GM18519 (cell line): ENCODE data around the gene KRTAP2-1.
"Not testable (repeated sequence)": the region's sequence is repeated elsewhere in the genome, so short reads cannot be mapped to it uniquely, and the experiment has no call there.

Experiments used
- ATAC-seq: cut with Tn5 transposase; IDR thresholded peaks from one replicate; pipeline ENCODE4 v1.9.1; 2021; ENCODE audit warnings: mild to moderate bottlenecking, moderate library complexity; ENCODE audit not compliant: unreplicated experiment, low FRiP score

Gene KRTAP2-1

GRCh38 chr17:41046735-41047465 lies at the start of gene KRTAP2-1:
KRTAP2-1 (minus strand) TSS chr17:41047316; CDS start chr17:41047267, 49 bp downstream.
- ATAC-seq: not testable (repeated sequence)

- no peak for ATAC-seq
These were observed 48.9 kb upstream of the KRTAP2-1 start for GRCh38 chr17:41096055-41096454.

GRCh38 chr17:41088760-41089352 lies 41.7 kb upstream of the KRTAP2-1 start:
- not testable (repeated sequence) for ATAC-seq

DNA sequence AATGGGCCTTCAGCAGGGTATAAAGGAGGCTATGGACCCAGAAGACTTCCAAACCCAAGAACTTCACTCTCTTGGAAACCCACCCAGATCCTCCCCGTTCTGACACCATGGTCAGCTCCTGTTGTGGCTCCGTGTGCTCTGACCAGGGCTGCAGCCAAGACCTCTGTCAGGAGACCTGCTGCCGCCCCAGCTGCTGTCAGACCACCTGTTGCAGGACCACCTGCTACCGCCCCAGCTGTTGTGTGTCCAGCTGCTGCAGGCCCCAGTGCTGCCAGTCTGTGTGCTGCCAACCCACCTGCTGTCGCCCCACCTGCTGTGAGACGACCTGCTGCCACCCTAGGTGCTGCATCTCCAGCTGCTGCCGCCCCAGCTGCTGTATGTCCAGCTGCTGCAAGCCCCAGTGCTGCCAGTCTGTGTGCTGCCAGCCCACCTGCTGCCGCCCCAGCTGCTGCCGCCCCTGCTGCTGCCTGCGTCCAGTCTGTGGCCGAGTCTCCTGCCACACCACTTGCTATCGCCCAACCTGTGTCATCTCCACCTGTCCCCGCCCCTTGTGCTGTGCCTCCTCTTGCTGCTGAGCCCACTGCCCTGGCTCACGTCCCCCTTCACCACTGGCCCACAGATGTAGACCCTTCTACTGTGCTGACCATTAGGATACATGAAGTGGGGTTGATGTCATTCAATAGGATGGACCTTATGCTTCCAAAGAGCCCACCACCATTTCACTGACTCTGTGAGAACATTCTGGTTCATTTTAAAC lies 37.2 kb upstream of the KRTAP2-1 start, which contains the start of gene KRTAP4-7:
Gene KRTAP4-7 (plus strand): TSS at position 51 of the 757 bp plus-strand sequence. CDS start 57 bp downstream, at position 108.
- not testable (repeated sequence) for ATAC-seq

GRCh38 chr17:41083427-41083826 lies 36.3 kb upstream of the KRTAP2-1 start:
- ATAC-seq: not testable (repeated sequence)

- no peak for ATAC-seq
These were observed 35.5 kb upstream of the KRTAP2-1 start for GRCh38 chr17:41082626-41083025.

DNA sequence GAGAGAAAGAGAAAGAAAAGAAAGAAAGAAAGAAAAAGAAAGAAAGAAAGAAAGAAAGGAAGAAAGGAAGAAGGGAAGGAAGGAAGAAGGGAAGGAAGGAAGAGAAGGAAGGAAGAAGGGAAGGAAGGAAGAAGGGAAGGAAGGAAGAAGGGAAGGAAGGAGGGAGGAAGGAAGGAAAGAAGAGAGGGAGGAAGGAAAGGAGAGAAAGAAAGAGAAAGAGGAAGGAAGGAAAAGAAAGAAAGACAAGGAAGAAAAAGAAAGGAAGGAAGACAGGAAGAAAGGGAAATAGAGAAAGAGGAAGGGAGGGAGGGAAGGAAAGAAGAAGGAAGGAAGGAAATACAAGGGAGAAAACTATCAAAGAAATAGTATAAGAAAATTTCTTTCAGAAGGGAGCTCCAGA lies 29.7 kb upstream of the KRTAP2-1 start:
- no peak for ATAC-seq

DNA sequence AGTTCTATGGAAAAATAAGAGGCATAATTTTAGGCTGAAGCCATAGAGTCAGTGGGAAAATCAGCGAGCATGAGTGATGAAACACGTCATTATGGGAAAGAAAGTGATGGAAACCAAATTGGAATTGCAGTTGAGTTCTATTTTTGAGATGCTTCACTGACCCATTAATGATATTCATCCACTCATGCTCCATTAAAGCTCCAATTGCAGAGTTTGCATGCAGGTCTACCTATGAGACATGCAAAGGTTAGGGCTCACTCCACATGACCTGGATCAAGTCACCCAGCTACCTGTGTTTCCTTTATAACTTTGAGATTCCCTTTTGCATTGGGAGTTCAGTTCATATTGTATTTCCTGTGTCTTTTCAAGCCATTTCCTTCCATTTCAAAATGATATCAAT lies 26.6 kb upstream of the KRTAP2-1 start:
- no peak for ATAC-seq

DNA sequence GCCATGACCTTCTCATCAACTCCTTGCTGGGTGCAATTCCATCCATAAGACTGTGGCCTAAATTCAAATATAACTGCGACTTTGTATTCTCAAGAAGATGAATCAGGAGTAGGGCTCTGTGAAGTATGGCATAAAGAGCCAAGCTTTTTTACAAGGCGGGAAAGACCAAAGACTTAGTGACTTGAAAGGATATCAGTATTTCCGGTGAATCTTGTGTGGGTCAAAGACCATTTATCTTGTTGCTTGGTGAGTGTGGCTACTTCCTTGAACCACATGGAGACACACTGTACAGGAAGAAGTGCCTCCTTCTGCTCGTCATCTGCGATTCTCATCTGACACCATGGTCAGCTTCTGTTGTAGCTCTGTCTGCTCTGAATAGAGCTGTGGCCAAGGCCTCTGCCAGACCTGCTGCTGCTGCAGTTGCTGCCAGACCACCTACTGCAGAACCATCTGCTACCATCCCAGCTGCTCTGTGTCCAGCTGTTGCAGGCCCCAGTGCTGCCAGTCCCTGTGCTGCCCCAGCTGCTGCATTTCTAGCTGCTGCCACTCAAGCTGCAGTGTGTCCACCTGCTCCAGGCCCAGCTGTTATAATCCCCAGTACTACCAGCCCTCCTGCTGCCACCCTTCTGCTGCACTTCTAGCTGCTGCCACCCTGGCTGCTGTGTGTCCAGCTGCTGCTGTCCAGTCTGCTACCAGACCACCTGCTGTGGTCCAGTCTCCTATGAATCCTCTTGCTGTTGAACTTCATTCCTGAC lies 24.7 kb upstream of the KRTAP2-1 start:
- ATAC-seq: no peak

- ATAC-seq: no peak
These were observed 21.9 kb upstream of the KRTAP2-1 start for GRCh38 chr17:41069031-41069430.

DNA sequence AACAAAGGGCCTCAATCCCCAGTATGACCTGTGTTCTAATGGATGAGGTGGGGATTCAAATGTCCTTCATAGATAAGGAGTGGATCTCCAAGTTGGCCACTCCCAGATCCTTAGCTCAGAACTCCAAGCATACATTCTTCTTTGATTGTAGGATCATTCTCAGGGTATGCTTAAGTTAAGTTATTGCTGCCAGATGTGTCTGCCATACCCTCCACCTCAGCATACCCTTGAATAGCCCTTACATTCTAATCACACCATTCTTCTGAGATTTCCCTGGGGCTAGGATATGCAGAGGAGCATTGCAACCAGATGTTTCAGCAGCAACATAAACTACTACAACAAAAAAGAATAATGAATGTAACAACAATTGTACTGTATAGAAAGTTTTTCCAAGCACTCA lies 20.2 kb upstream of the KRTAP2-1 start:
- no peak for ATAC-seq

DNA sequence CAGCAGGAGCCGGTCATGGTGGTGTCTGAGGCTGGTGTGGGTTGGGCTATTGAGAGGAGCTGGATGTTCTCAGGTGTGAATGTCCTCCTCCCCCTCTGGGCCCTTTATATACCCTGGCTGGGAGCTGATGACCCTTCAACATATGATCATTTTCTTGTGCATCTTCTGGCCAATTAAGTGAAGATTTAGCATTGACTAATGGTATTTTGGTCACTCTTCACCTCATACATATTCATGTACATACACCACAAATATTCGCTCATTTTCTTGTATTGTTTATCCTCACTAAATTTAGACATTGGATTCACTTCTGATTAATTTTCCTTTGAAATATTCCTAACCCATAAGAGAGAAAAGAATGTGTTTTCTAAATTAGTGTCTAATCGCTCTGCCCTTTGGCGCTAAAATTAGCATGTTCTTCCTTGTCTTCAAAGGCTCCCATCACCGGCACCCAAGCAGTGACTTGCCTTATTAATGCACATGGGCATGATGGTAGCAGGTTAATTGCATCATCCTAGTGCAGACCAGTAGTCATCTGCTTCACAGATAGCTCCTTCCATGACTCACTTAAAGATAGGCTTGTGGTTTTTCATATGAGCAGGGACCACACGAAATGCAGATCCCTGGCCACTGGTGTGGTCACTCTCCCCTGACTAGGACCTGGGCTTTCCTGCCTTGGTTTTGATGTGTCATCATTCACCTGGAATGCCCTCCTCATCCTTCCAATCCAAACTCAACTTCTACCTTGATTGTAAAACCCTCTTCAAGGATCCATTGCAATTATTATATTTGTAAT lies 18.9 kb upstream of the KRTAP2-1 start, which contains the start of gene KRTAP2-4:
Gene KRTAP2-4 (minus strand): TSS at position 51 of the 796 bp plus-strand sequence. CDS start 34 bp downstream, at position 17.
- ATAC-seq: no peak

DNA sequence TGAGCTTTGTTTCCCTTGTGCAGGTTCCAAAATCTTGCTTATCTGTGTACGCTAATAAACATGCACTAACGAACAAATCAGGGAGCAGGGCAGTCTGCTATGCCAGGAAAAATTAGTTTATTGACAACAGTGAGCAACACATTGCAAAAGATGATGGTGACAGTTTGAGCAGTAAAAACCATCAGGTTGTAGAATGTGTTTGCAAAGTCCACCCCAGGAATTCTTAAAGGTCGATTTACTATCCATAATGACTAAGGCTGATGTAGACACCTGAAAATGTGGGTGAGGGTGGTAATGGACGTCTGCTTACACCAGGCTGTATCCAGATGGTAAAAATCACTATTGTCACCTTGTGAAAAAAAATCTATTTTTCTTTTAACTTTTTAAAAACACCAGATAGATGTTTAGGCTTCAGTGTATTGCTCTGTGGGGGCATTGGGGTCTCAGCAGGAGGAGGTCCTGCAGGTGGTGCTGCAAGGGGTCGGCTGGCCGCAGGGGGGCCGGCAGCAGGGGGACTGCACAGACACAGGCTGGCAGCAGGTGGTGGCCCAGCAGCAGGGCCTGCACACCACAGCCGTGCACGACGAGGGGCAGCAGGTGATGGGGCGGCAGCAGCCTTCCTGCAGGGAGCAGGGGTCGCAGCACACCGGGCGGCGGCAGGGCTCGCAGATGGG lies 18.0 kb upstream of the KRTAP2-1 start:
- not testable (repeated sequence) for ATAC-seq

DNA sequence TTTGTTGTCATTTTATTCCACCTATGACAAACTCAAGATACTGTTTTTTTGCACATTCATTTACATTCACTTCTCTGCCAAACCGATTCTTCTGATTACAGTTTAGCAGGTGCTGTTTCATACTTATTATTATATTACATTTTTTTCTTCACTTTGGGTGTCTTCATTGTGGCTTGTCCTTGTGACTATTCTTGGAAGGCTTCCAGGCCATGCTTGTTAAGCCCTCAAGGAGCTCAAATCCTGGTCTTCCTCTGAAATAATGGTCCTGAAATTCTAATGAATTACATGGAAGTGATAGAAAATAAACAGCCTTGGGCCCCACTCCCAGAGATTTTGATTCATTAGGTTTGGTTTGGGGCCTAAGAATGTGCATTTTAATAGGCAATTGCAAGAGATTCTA lies 17.2 kb upstream of the KRTAP2-1 start:
- ATAC-seq: no peak

DNA sequence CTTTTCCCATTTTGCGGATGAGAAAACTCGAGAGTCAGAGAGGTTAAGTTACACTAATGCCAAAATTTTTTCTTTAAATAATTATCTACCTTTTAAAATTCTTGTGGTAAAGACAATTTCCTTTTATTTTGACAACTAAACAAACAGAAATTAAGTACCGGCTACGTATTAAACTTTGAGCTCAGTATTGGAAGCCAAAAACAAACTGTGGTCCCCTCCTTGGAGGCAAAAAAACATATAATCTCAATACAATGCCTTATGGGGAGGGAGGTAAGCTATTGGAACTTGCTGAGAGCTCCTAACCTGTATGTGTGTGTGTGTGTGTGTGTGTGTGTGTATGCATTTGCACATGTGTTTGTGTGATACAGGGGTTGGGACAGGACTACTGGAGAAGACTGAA lies 16.3 kb upstream of the KRTAP2-1 start:
- ATAC-seq: no peak

- ATAC-seq: no peak
These were observed 14.8 kb upstream of the KRTAP2-1 start for GRCh38 chr17:41061964-41062363.

- ATAC-seq: no peak
These were observed 13.0 kb upstream of the KRTAP2-1 start, which contains the start of gene KRTAP2-3 for GRCh38 chr17:41060052-41060604. KRTAP2-3 (minus strand) TSS chr17:41060114; CDS start chr17:41060050, 64 bp downstream.

- ATAC-seq: not testable (repeated sequence)
These were observed 12.3 kb upstream of the KRTAP2-1 start for GRCh38 chr17:41059276-41060051.
